HG03442 (cell line): ENCODE data around the gene TBP.
"Not testable (repeated sequence)": the region's sequence is repeated elsewhere in the genome, so short reads cannot be mapped to it uniquely, and the experiment has no call there.

Experiments
- ATAC-seq: cut with Tn5 transposase; IDR thresholded peaks from one replicate; pipeline ENCODE4 v1.9.1; 2021; ENCODE audit warnings: mild to moderate bottlenecking, moderate library complexity; ENCODE audit not compliant: unreplicated experiment

TBP gene

DNA sequence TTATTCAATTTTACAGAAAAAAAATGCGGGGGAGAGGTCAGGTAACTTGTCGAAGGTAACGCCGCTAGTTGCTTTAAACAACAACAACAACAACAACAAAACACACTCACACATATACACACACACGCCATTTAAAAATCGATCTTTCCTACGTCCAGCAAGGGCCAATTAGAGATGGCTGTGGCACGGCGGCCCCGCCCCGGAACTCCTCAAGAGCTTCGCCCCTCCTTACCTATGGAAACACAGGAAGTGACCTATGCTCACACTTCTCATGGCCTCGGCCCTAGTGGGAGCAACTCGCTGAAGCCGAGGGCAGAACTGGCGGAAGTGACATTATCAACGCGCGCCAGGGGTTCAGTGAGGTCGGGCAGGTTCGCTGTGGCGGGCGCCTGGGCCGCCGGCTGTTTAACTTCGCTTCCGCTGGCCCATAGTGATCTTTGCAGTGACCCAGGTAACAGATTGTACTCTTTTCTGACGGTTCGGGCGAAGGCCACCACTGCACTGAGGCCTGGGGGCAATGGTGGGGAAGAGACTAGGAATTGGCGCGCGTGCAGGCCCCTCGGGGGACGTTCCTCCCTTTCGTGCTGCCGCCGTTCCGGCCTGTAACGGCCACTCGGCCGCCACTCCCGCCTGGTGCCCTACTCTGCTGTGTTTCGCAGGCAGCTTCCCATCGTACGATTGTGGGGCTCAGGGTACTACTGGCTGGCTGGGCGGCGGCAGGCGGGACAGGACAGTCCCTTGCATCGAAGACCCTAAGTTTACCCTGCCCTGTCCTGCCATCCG lies at the start of gene TBP:
TBP (plus strand) TSS at position 357 of the 783 bp plus-strand sequence. CDS start 2,661 bp downstream, outside the sequence.
- ATAC-seq = peak; percentile 96

DNA sequence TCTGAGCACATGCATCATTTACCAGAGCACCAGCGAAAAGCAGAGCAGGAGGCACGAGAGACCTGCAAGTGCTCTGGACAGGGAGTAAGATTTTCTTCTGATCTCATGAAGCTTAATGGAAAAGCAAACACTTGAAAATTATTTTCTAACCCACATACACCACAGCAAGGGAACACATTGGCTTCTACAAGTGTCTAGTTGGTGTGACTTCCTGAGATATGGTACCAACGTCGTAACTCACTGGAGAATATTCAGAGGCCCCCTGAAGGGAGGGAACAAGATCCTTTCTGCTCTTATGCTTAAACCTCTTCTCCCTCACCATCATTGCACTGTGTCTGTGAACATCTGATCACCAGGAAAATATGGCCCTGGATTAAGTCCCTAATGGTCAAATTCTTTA lies 49.7 kb upstream of the TBP start:
- no peak for ATAC-seq

DNA sequence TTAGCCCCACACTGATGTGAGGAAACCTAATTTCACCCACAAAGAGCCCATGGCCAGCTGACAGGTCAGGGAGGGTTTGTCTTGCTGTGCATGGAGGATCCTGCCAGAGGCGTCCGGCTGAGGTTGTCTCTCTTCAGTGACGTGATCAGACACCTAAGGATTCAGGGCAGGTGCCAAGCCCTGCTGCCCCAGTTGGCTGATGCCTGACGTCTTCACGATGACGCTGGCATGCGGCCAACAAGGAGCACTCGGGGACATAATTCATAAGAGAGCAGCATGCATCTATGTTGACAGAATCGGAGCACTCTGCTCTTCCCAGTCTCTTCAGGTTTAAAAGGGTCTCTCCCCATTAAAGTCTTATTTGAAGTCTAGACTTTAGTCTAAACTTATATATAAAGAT lies 48.9 kb upstream of the TBP start:
- no peak for ATAC-seq

DNA sequence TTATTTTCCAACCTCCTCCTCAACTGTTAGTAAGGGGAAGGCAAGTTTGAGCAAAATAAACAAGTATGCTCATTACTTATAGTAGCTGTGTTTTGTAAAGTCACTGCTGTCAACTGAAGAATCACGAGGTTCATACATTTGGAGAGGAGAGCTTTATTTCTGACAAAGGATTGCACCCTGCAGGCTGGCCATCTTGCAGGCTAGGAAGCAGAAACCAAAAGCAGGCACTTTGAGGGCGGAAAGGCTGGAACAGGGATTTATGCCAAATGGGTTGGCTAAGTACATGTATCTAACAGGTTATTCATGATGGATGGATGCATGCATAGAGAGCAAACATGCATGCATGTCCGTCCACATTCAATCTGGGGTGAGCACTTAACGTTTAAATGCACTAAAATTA lies 47.7 kb upstream of the TBP start:
- ATAC-seq = no peak

DNA sequence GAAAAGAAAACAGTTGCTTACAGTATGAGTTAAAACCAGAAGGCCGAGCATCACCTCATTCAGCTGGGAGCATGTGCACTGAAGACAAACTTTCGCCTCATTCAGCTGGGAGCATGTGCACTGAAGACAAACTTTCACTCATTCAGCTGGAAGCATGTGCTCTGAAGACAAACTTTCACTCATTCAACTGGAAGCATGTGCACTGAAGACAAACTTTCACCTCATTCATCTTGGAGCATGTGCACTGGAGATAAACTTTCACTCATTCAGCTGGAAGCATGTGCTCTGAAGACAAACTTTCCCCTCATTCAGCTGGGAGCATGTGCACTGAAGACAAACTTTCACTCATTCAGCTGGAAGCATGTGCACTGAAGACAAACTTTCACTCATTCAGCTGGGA lies 46.4 kb upstream of the TBP start:
- not testable (repeated sequence) for ATAC-seq

DNA sequence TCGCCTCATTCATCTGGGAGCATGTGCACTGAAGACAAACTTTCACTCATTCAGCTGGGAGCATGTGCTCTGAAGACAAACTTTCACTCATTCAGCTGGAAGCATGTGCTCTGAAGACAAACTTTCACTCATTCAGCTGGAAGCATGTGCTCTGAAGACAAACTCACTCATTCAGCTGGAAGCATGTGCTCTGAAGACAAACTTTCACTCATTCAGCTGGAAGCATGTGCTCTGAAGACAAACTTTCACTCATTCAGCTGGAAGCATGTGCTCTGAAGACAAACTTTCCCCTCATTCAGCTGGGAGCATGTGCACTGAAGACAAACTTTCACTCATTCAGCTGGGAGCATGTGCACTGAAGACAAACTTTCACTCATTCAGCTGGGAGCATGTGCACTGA lies 45.9 kb upstream of the TBP start:
- not testable (repeated sequence) for ATAC-seq

DNA sequence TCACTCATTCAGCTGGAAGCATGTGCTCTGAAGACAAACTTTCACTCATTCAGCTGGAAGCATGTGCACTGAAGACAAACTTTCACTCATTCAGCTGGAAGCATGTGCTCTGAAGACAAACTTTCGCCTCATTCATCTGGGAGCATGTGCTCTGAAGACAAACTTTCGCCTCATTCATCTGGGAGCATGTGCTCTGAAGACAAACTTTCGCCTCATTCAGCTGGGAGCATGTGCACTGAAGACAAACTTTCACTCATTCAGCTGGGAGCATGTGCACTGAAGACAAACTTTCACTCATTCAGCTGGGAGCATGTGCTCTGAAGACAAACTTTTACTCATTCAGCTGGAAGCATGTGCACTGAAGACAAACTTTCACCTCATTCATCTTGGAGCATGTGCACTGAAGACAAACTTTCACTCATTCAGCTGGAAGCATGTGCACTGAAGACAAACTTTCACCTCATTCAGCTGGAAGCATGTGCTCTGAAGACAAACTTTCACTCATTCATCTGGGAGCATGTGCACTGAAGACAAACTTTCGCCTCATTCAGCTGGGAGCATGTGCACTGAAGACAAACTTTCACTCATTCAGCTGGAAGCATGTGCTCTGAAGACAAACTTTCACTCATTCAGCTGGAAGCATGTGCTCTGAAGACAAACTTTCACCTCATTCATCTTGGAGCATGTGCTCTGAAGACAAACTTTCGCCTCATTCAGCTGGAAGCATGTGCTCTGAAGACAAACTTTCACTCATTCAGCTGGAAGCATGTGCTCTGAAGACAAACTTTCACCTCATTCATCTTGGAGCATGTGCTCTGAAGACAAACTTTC lies 45.1 kb upstream of the TBP start:
- not testable (repeated sequence) for ATAC-seq

DNA sequence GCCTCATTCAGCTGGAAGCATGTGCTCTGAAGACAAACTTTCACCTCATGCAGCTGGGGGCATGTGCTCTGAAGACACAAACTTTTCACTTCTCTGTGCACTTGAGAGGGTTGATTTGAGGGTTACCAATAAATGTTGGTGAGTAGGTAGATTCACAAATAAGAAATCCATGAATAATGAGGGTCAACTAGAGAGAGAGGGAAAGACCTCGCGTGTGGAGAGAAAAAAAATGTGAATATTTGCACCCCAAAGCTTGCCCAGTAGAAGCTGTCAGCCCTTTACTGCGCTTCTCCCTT lies 44.5 kb upstream of the TBP start:
- no peak for ATAC-seq

DNA sequence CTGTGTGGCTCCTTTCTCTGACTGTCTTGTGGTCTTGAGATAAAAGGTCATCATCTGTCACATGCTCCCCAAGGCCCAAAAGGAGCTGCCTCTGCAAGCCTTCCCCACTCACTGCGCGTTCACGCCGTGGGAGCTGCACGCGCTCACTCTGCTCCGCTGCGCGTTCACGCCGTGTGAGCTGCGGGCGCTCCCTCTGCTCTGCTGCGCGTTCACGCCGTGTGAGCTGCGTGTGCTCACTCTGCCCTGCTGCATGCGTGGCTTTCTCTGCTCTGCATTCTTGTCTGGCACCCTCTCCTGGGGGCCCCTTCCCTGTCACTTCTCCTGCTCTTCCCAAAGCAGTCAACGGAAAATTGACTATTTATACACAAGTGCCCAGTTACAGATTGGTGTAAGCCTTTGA lies 43.5 kb upstream of the TBP start:
- ATAC-seq = no peak

DNA sequence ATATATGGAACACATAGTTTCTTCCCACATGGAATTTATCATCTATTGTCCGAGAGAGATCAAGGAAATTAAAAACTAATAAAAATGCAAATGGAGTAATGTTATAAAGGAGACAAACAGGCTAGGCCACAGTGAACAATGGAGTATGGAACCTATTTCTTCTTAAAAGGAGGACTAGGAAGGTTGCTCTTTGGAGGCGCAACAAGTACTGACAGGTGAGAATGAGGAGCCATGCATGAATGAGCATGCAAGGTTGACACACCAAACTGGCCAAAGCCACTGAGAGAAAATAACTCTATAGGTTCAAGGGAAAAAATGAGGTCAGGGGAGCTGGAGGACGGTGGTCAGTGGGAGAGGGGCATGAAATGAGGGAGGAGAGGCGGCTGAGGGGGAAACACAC lies 41.9 kb upstream of the TBP start:
- no peak for ATAC-seq

DNA sequence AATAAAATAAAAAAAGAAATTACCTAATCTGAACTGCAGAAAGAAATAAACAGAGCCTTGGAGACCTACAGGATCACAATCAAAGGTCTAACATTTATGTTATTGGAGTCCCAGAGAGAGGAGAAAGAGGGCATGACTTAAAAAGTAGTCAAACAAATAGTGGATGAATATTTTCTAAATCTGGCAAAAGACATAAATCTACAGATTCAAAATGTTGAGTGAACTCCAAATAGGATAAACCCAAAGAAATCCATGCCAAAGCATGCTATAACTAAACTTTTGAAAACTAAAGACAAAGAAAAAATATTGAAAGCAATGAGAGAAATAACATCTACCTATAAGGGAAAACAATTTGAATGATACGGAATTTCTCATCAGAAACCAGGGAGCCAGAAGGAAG lies 39.3 kb upstream of the TBP start:
- ATAC-seq = no peak

DNA sequence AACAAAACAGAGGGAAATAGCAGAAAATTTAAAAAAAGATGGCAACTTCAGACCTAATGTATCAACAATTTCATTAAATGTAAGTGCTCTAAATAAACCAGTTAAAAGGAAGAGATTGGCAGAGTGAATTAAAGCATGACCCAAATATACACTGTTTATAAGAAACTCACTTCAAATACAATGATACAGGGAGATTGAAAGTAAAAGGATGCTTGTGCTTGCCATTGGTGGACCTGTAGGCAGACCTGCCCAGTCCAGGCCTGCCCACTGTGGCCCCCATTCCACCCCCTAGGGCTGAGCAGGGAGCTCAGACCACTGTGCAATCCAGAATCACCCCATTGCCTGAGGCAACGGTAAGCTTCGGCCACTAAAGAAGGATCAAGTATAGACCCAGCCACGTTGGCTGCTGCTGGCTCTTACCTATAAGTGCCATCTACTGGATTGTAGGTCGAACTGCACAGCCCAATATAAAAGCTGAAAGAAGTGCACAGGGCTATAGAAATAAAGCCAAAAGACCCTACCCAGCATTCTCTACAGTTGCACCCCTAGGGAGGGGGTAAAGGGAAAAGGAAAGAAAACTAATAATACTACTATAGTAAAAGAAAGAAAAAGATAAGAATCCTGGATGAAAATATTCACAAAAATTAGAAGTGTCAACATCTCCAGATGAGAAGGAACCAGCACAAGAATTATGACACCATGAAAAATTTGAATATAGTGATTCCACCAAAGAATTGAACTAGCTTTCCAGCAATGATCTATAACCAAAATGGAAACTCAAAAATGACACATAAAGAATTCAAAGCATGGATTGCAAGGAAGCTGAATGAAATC lies 37.2 kb upstream of the TBP start:
- ATAC-seq = peak; percentile 99

DNA sequence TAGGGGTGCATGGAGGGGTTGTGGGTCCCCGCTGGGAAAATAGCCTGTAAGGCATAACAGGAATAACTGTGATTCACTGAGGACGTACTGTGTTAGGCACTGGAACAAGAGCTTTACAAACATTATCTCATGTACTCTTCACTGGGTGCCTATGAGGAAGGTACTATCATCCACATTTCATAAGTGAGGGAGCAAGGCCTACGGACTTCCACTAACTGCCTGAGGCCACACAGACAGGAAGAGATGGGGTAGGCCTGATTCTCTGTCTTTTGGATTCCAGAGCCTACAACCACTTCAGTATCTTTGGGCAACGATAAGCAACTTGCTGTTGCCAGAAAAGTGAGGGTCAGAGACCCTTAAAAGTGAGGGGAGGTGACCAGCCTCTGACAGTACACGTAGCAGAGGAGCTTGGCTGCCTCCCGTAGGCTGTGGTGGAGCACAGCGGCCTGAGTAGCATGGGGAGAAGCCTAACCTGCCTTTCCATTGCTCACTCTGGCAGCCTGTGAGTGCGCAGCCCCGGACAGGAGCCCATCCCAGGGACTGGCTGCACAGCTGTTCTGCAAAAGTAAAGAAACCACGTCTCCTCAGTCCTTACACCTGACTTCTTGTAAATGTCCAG lies 31.5 kb upstream of the TBP start:
- no peak for ATAC-seq

DNA sequence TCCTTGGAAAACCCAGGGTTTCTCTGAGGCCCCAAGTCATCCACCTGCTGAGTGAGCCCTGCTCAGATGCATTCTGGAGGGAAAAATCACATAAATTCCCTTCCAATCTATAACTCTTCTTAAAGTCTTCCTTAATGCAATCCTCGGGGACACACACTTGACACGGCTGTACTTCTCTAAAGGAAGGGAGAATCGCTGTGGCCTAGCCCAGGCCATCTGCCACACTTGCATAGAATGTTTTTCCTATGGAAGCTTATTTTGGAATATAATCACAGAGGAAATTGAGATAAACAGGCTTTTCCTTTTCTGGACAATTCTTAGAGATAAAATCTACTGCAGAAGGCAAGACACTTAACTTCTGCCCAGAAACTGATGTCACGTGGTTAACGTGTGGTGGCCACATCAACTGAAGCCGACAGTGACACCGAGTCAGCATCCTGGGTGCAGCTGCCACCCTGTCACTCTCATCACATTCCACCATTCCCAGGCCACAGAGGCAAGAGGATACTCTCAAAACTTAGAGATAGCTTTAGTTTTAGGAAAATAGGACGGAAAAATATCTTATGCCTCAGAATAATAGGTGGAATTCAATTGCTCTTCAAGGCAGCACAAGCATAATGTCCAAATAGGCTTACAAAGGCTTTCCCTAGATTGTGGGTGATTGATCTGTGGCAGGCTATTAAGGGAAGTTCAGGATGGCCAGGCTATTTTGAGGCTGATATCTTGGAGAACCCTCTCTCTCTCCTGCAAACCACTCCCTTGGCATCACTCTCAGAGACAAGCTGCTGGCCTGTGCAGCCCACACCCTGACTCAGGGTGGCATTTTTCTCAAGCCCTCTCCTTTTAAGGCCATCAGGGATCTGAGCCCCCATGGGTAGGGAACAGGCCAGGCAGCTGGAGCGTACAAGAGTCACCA lies 30.7 kb upstream of the TBP start:
- ATAC-seq = no peak

DNA sequence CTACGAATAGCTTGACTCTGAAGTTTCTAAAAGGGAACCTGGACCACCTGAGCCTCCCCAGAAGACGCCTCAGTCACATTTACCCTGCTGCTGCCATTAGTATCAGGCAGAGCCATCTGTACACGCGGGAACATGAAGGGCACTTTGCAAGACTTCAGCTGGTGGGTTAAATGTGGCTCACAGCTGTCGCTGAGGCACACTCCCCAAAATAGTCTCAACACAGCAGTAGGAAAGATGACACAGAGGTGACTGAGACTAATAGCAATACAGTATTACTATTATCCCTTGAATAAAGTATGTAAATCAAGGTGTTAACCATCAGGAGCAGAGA lies 30.0 kb upstream of the TBP start:
- ATAC-seq = no peak

DNA sequence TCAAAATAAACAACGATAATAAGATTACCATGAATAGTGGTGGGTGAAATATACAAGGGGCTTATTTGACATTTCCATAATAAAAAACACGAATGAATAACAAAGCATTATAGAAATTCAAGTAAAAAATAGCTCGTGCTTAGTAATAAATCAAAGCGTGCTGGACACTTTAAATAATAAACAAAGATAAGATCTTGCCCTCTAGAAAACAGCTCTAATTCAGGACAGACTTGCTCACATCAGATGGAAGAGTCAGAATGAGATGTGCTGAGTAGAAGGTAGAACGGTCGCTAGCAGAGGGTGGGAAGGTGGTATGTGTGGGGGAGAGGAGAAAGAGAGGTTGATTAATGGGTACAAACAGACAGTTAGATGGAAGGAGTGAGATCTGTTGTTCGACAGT lies 28.4 kb upstream of the TBP start:
- ATAC-seq = no peak

DNA sequence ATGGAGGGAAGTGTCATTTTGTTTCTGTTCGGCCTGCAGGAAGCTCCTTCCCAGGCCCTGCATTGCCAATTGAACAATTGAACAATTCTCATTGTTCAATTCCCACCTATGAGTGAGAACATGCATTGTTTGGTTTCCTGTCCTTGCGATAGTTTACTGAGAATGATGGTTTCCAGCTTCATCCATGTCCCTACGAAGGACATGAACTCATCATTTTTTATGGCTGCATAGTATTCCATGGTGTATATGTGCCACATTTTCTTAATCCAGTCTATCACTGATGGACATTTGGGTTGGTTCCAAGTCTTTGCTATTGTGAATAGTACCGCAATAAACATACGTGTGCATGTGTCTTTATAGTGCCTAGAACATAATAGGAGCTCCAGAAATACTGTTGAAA lies 26.2 kb upstream of the TBP start:
- ATAC-seq = not testable (repeated sequence)

DNA sequence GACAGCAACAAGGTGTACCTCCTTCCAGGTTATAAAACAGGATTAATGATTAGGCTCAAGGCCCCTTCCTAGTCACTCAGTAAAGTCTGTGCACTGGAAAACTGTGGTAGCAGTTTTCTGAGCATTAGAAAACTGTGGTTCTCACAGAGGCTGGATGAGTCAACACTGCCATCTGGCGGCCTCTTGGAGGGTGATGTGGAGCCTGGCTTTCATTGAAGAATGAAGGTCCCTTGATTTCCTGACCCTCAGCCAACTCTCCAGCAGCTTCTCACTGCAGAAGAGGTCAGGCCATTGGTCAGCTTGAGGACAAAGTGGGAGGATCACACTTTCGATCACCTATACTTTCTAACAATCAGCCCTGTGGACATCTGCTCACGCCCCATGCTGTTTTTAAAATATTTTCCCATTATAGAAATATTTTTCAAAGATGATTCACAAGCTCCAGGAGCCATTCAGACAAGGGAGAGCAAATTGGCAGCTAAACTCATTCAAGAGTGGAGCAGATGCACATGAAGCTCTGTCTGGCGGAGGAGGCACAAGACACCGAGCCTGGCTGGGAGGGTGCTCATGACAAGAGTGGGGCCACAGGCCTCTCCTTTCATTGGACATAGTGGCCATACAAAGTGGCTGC lies 24.2 kb upstream of the TBP start:
- ATAC-seq = peak; percentile 69

DNA sequence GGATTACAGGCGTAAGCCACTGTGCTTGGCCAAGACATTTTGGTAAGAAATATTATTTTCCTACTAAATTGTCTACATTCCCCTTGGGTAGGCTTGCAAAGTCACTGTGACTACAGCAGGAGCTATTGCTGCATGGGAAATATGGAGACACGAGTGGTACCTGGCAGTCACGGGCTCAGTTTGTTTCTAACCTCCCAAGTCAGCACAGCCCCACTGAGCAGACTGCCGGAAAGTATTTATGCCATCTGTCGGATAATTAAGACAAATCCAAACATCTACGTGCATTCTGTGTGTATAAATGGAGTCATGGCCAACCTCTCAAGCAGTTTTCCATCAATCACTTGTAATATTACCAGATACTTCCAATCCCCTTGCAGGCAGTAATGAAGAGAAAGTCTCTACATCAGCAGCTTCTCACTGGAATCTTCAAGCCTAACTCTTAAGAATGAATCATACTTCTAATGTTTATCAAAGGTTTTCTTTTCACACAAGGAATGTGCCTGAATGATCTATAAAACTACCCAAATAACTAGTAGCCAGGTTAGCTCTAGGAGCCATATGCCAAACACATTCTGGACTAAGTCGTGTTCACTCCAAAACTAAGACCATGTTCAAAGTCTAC lies 21.2 kb upstream of the TBP start:
- no peak for ATAC-seq
